BE2C (cell line): ENCODE results near the gene POU2F1.

ENCODE experiments used
- DNase-seq: peaks from one replicate; pipeline ENCODE4 v3.0.0-alpha.2; 2020
- H3K27me3 ChIP-seq: fragments of 250-450 bp; sonication (Bioruptor Pico); 2 replicates; pipeline ENCODE4 v1.5.1; 2020; ENCODE audit warnings: mild to moderate bottlenecking
- H3K36me3 ChIP-seq: fragments of 250-450 bp; sonication (Bioruptor Pico); 2 replicates; pipeline ENCODE4 v1.5.1; 2020; ENCODE audit warnings: mild to moderate bottlenecking
- H3K4me1 ChIP-seq: fragments of 250-450 bp; sonication (Bioruptor Pico); 2 replicates; pipeline ENCODE4 v1.5.1; 2020
- H3K4me3 ChIP-seq: 2 replicates; pipeline ENCODE4 v1.5.1; 2011; ENCODE audit warnings: low read depth, low read length
- H3K9me3 ChIP-seq: fragments of 250-450 bp; sonication (Bioruptor Pico); 2 replicates; pipeline ENCODE4 v1.5.1; 2020
- CTCF ChIP-seq: IDR thresholded peaks from 2 replicates; pipeline ENCODE4 v1.5.1; 2012; ENCODE audit warnings: mild to moderate bottlenecking, low read depth, low read length

Gene POU2F1

DNA sequence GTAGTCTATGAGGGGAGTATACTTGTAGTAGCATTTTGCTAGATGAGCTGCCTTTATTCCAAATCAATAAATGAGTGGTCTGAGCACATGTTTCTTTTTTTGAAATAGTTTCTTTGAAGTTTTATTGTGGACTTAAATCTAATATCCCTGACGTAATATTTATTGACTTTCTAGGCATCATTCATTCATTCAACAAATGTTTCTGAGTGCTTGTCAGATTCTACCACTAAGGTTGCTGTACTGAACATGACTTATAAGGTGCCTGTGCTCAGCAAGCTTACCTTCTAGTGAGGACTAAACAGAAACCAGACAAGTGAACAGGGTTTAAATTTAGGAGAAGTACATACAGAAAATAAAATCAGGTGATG lies 68.4 kb downstream of the POU2F1 start:
- no peak for TF ChIP-seq CTCF
- Histone ChIP-seq H3K4me3 (no peak overlapping the region), H3K36me3 (no peaks in the 10 kb centered on the region), H3K4me1 (peaks cover 19% of the 10 kb centered on the region), H3K27me3 (no peaks in the 10 kb centered on the region), H3K9me3 (peaks cover 3% of the 10 kb centered on the region; the same call in 1 of the 2 replicates)
- no peak for DNase-seq

- no peak for DNase-seq
- no peaks in the 10 kb centered on the region for H3K36me3 ChIP-seq
- no peaks in the 10 kb centered on the region for H3K27me3 ChIP-seq
- no peak for TF ChIP-seq CTCF
- no peak overlapping the region for H3K4me3 ChIP-seq
- H3K4me1 ChIP-seq = peaks cover 19% of the 10 kb centered on the region
- H3K9me3 ChIP-seq = peaks cover 3% of the 10 kb centered on the region; the same call in 1 of the 2 replicates
These were observed 69.3 kb downstream of the POU2F1 start for GRCh38 chr1:167289966-167290365.

- H3K36me3 ChIP-seq = no peaks in the 10 kb centered on the region
- peaks cover 18% of the 10 kb centered on the region for H3K4me1 ChIP-seq
- DNase-seq = no peak
- H3K4me3 ChIP-seq = no peak overlapping the region
- no peak for TF ChIP-seq CTCF
- H3K9me3 ChIP-seq = peaks cover 3% of the 10 kb centered on the region; the same call in 1 of the 2 replicates
- no peaks in the 10 kb centered on the region for H3K27me3 ChIP-seq
These were observed 71.0 kb downstream of the POU2F1 start for GRCh38 chr1:167291539-167292185.

GRCh38 chr1:167292216-167292615 lies 71.5 kb downstream of the POU2F1 start:
- no peak for DNase-seq
- TF ChIP-seq CTCF = no peak
- Histone ChIP-seq H3K4me1 (peaks cover 20% of the 10 kb centered on the region), H3K27me3 (no peaks in the 10 kb centered on the region), H3K4me3 (no peak overlapping the region), H3K36me3 (no peaks in the 10 kb centered on the region), H3K9me3 (peaks cover 3% of the 10 kb centered on the region; the same call in 1 of the 2 replicates)

- no peak for TF ChIP-seq CTCF
- DNase-seq = no peak
- no peaks in the 10 kb centered on the region for H3K36me3 ChIP-seq
- no peaks in the 10 kb centered on the region for H3K27me3 ChIP-seq
- peaks cover 3% of the 10 kb centered on the region; the same call in 1 of the 2 replicates for H3K9me3 ChIP-seq
- H3K4me3 ChIP-seq = no peak overlapping the region
- peaks cover 20% of the 10 kb centered on the region for H3K4me1 ChIP-seq
These were observed 72.4 kb downstream of the POU2F1 start for GRCh38 chr1:167293057-167293456.

- no peaks in the 10 kb centered on the region for H3K27me3 ChIP-seq
- DNase-seq = no peak
- no peak overlapping the region for H3K4me3 ChIP-seq
- no peaks in the 10 kb centered on the region for H3K36me3 ChIP-seq
- TF ChIP-seq CTCF = no peak
- H3K4me1 ChIP-seq = peaks cover 20% of the 10 kb centered on the region
- H3K9me3 ChIP-seq = peaks cover 3% of the 10 kb centered on the region; the same call in 1 of the 2 replicates
These were observed 73.8 kb downstream of the POU2F1 start for GRCh38 chr1:167294528-167294927.
